KMS-11 (cell line): ENCODE results near the gene PMM1.

ENCODE experiments used
- H2AFZ ChIP-seq: fragments of 200-600 bp; sonication (generic); 2 replicates; pipeline ENCODE4 v1.6.1; 2016; ENCODE audit warnings: antibody characterized with exemption, mixed run types, low read depth
- H3K27ac ChIP-seq: fragments of 200-600 bp; sonication (generic); 2 replicates; pipeline ENCODE4 v1.6.1; 2016; ENCODE audit warnings: mild to moderate bottlenecking, mixed run types
- H3K27me3 ChIP-seq: fragments of 200-600 bp; sonication (generic); 2 replicates; pipeline ENCODE4 v1.6.1; 2017; ENCODE audit warnings: mild to moderate bottlenecking, low read depth, mixed run types, moderate library complexity; ENCODE audit not compliant: insufficient read depth
- H3K36me3 ChIP-seq: fragments of 200-600 bp; sonication (generic); 2 replicates; pipeline ENCODE4 v1.6.1; 2017; ENCODE audit warnings: mild to moderate bottlenecking, mixed run types; ENCODE audit not compliant: insufficient read depth
- H3K4me1 ChIP-seq: fragments of 200-600 bp; sonication (generic); 2 replicates; pipeline ENCODE4 v1.6.1; 2016; ENCODE audit warnings: mild to moderate bottlenecking, low read depth, mixed run types; ENCODE audit not compliant: poor library complexity, severe bottlenecking
- H3K4me2 ChIP-seq: fragments of 200-600 bp; sonication (generic); 2 replicates; pipeline ENCODE4 v1.7.0; 2016; ENCODE audit warnings: mild to moderate bottlenecking, mixed run types
- H3K4me3 ChIP-seq: fragments of 200-600 bp; sonication (generic); IDR thresholded peaks from 2 replicates; pipeline ENCODE4 v1.6.1; 2017; ENCODE audit warnings: low read depth, low read length, mixed read lengths; ENCODE audit not compliant: insufficient read depth
- H3K79me2 ChIP-seq: fragments of 200-600 bp; sonication (generic); 2 replicates; pipeline ENCODE4 v1.6.1; 2016; ENCODE audit warnings: low read depth, mixed run types; ENCODE audit not compliant: insufficient read depth
- H3K9ac ChIP-seq: fragments of 200-600 bp; sonication (generic); 2 replicates; pipeline ENCODE4 v1.6.1; 2016; ENCODE audit warnings: mild to moderate bottlenecking, mixed run types
- H4K20me1 ChIP-seq: fragments of 200-600 bp; sonication (generic); 2 replicates; pipeline ENCODE4 v1.6.1; 2016; ENCODE audit warnings: mild to moderate bottlenecking, mixed run types; ENCODE audit not compliant: insufficient read depth
- CTCF ChIP-seq: fragments of 200-600 bp; sonication (generic); conservative IDR thresholded peaks from 2 replicates; pipeline ENCODE4 v1.6.1; 2017; ENCODE audit warnings: low read depth, mild to moderate bottlenecking, antibody characterized with exemption, low read length, moderate library complexity, mixed read lengths

Gene PMM1

GRCh38 chr22:41621099-41621910 is 31.7 kb upstream of the PMM1 start, which contains the start of gene XRCC6:
Gene XRCC6, plus strand, starts transcription at chr22:41621295. Its CDS starts 710 bp downstream, at chr22:41622005.
- Histone ChIP-seq H3K4me1 (peaks cover 33% of the 10 kb centered on the region), H3K79me2 (peaks cover 63% of the 10 kb centered on the region), H3K27me3 (no peaks in the 10 kb centered on the region), H3K4me2 (peak within 1 kb of the TSS; percentile 99), H2AFZ (peak within 1 kb of the TSS; percentile 79), H3K36me3 (peaks cover 11% of the 10 kb centered on the region; the same call in 1 of the 2 replicates), H4K20me1 (no peaks in the 10 kb centered on the region), H3K9ac (peak within 1 kb of the TSS; percentile 89), H3K27ac (peak within 1 kb of the TSS; percentile 88), H3K4me3 (peak within 1 kb of the TSS; percentile 34)
- no peak for TF ChIP-seq CTCF

GRCh38 chr22:41620589-41621098 is 31.0 kb upstream of the PMM1 start, which contains the start of gene DESI1:
Gene DESI1, minus strand, starts transcription at chr22:41621043. Its CDS starts 204 bp downstream, at chr22:41620839.
- H4K20me1 ChIP-seq: no peaks in the 10 kb centered on the region
- peak within 1 kb of the TSS; percentile 88 for H3K27ac ChIP-seq
- H3K4me1 ChIP-seq: peaks cover 33% of the 10 kb centered on the region
- H3K4me3 ChIP-seq: peak within 1 kb of the TSS; percentile 34
- H3K36me3 ChIP-seq: peaks cover 11% of the 10 kb centered on the region; the same call in 1 of the 2 replicates
- peaks cover 62% of the 10 kb centered on the region for H3K79me2 ChIP-seq
- H2AFZ ChIP-seq: peak within 1 kb of the TSS; percentile 79
- peak within 1 kb of the TSS; percentile 99 for H3K4me2 ChIP-seq
- peak within 1 kb of the TSS; percentile 89 for H3K9ac ChIP-seq
- TF ChIP-seq CTCF: no peak
- no peaks in the 10 kb centered on the region for H3K27me3 ChIP-seq

GRCh38 chr22:41619979-41620588 is 30.4 kb upstream of the PMM1 start:
- no peak overlapping the region for H3K4me3 ChIP-seq
- no peaks in the 10 kb centered on the region for H4K20me1 ChIP-seq
- H3K9ac ChIP-seq: peak overlapping the region; percentile 89
- peaks cover 59% of the 10 kb centered on the region for H3K79me2 ChIP-seq
- peak overlapping the region; percentile 99 for H3K4me2 ChIP-seq
- peak overlapping the region; percentile 79 for H2AFZ ChIP-seq
- TF ChIP-seq CTCF: no peak
- H3K27me3 ChIP-seq: no peaks in the 10 kb centered on the region
- peaks cover 7% of the 10 kb centered on the region; the same call in 1 of the 2 replicates for H3K36me3 ChIP-seq
- H3K27ac ChIP-seq: peak overlapping the region; percentile 88
- H3K4me1 ChIP-seq: peaks cover 33% of the 10 kb centered on the region

- Histone ChIP-seq H3K27me3 (no peaks in the 10 kb centered on the region), H3K4me1 (peaks cover 10% of the 10 kb centered on the region), H3K9ac (no peak overlapping the region), H3K4me3 (no peak overlapping the region), H3K79me2 (peaks cover 9% of the 10 kb centered on the region; the same call in 1 of the 2 replicates), H2AFZ (no peak overlapping the region), H4K20me1 (no peaks in the 10 kb centered on the region), H3K27ac (no peak overlapping the region), H3K4me2 (no peak overlapping the region), H3K36me3 (no peaks in the 10 kb centered on the region)
- TF ChIP-seq CTCF: no peak
Observed at GRCh38 chr22:41613456-41613855, 23.8 kb upstream of the PMM1 start.
